Endometrial microvascular endothelial cells (primary cell): ENCODE results near the gene CLASP1. TPM values are rescaled to one million over a fixed set of nuclear protein-coding genes. Genes with fewer than 3 reads are reported as not detected.
"Not testable (repeated sequence)": the region's sequence is repeated elsewhere in the genome, so short reads cannot be mapped to it uniquely, and the experiment has no call there.

ENCODE experiments used
- in situ Hi-C: cut with HindIII; loops from 2 replicates; pipeline ENCODE4 v1.10.0; 2017; ENCODE audit warnings: low sequenced_read_pairs, low pct_unique_long_range_greater_than_20kb; ENCODE audit errors: inconsistent ontology term
- total RNA-seq: library from RNA; depleted of rRNA; stranded (reverse); fragments of >200 nt; gene quantifications from one replicate; pipeline ENCODE4 v1.2.3, GENCODE V29; 2015; ENCODE audit errors: inconsistent ontology term

Gene CLASP1
- total RNA-seq, 1 donor from 2014 or later: 51.7 TPM

DNA sequence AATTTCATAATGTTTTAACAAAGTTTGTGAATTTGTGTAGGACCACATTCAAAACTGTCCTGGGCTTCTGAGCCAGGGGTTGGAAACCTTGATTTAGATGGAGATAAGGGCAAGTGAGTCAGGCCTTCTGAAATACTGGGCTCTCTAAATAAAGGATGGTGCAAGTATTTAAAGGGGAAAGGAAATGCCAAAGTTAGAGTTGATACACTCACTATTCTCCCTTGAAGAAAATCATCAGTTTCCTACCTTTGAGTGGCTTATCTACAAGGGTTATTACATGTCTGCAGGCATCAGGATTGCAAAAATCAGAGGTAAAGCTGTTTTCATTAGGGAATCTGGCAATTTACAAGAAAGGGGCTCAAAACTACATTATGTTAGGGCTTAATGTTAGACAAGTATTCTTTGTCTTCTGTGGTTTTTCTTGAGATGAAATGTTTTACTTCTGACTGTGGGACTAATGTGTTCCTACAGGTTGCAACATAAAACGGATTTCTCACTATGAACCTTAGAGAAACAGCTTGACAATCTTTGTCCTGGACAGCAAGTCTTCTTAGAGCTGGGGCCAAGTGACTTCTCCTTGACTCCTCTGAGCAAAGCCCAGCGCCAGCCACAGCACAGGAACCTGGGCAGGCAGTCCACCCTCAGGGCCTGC lies 87.5 kb downstream of the CLASP1 start:
- in situ Hi-C loops: no loop called here

DNA sequence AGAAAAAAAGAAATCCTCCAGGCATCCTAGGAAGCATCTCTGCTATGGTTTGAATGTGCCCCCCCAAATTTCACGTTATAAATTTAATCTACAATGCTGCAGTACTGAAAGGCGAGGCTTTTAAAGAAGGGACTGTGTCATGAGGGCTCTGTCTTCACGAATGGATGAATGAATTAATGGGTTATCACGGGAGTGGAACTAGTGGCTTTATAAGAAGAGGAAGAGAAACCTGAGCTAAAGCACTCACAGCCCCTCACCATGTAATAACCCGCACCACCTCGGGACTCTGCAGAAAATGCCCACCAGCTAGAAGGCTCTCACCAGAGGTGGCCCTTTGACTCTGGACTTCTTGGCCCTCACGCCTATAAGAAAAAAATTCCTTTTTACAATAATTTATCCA lies 90.9 kb downstream of the CLASP1 start:
- in situ Hi-C loops: no loop called here

DNA sequence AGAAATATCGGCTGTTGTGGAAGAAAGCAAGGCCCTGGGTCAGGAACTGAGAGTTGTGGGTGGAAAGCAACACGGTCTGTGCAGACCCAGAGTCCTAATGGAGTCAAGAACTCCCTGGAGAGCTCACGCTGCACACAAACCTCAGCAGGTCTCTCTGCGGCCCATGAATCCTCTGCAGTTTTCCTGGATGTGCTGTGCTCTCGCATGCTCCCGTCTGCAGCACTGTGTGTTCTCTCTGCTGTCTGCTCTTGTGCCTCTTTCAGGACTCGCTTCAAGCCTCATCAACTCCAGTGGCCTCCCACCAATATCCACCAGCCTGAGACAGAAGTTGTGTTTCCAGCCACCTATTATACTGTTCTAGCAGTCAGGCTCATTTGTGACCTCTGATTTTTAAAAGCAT lies 94.3 kb downstream of the CLASP1 start:
- in situ Hi-C loops: no loop called here

DNA sequence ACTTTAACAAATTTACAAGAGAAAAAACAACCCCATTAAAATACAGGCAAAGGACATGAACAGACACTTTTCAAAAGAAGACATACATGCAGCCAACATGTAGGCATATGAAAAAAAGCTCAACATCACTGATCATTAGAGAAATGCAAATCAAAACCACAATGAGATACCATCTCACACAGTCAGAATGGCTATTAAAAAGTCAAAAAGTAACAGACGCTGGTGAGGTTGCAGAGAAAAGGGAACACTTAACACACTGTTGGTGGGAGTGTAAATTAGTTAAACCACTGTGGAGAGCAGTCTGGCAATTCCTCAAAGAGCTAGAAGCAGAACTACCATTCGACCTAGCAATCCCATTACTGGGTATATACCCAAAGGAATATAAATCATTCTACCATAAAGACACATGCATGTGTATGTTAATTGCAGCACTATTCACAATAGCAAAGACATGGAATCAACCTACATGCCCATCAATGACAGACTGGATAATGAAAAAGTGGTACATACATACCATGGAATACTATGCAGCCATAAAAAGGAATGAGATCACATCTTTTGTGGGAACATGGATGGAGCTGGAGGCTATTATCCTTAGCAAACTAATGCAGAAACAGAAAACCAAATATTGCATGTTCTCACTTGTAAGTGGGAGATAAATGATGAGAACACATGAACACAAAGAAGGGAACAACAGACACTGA lies 96.6 kb downstream of the CLASP1 start:
- in situ Hi-C loops: not testable (repeated sequence)

DNA sequence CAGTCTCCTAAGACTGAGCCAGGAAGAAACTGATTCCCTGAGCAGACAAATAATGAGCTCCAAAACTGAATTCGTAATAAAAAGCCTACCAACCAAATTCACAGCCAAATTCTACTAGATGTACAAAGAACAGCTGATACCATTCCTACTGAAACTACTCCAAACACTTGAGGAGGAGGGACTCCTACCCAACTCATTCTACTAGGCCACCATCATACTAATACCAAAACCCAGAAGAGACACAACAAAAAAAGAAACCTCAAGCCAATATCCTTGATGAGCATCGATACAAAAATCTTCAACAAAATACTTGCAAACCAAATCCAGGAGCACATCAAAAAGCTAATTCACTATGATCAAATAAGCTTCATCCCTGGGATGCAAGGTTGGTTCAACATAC lies 98.6 kb downstream of the CLASP1 start:
- in situ Hi-C loops: no loop called here

DNA sequence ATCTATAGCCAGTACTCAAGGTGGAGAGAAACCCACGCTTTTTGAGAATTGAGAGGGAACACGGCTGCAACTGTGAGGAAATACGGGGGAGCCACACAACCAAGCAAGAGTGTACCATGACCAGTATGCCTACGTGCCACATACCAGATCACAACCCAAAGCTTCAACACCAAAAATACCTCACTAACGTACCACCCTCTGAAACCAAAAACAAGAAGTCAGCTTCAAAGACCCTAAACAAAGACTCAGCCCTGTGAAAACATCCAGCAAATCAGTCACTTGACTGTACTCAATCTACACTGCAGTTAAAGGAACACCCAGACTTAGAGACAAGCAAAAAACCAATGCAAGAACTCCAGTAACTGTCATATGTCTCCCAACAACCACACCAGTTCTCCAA lies 101.6 kb downstream of the CLASP1 start:
- in situ Hi-C loops: no loop called here

DNA sequence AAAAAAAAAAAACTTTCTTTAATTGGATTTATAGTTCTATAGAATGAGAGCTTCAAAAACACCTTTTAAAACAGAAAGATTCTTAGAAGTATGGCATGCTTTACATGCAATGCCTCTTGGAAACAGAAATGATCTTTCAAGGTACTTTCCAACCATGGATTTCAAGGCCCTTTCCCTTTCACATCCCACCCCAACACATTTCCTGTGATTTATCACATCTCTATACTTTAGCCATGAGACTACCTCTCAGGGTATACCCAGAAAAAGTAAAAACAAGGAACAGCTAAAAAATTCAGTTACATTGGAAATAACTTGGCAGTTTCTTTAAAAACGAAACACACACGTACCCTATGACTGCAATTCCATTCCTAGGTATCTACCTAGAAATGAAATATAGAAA lies 103.3 kb downstream of the CLASP1 start:
- in situ Hi-C loops: no loop called here

DNA sequence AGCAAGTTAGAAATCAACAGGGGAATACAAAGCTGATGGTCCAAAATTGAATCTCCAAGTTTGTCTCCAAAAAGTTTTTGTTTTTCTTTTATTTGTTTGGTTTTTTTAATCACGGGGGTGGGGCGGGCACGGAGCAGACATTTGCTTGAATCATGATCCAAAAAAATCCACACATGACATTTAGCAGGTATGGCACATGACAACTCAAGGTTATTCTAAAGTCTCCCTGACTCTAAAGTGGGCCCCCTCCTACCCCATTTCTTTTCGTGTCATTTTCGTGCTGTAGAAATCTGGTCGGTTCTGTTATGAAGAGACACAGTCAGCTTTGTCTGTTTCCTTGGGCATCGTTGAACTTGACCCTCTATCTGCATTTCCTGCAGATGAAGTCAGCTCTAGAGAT lies 104.0 kb downstream of the CLASP1 start:
- in situ Hi-C loops: no loop called here

DNA sequence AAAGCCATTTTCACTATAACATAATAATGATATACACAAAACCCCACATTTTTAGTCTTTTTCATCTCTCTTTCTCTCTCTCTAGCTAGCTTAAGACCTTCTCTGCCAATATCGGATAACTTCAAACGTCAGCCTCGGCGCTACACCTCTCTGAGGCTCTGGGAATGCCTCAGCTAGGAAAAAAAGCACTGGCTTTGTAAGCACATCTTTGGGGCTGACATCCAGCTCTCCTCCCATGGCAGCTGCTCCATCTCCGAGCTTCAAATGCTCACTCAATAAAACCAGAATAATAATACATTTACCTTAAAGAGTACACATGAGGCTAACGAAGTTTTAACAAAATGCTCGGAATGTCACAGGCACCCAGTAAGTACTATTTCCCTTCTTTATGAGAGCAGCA lies 107.8 kb downstream of the CLASP1 start:
- in situ Hi-C loops: no loop called here

DNA sequence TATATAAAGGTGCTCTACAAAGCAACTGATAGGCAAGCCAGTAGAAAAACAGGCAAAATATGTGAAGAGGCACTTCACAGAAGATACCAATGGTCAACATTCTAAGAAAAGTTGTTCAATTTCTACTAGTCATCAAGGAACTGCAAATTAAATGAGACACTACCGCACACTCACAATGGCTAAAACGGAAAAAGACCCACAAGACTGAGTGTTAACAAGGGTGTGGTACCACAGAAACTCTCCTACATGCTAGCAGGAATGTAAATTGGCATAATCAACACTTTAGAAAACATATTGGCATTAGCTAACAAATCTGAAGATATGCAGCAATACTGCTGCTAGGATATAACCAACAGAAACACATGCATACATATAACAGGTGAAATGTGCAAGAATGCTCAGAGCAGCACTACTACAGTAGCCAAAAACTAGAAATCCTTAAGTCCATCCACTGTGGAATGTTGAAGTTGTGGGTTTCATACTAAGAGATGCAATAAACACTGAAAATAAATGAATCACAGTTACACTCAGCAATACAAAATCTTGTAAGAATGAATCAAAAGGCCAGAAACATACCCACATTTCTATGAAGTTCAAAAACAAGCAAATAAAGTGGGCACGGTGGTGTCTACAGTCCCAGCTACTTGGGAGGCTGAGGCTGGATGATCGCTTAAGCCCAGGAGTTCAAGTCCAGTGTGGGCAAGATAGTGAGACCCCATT lies 109.4 kb downstream of the CLASP1 start:
- in situ Hi-C loops: no loop called here

DNA sequence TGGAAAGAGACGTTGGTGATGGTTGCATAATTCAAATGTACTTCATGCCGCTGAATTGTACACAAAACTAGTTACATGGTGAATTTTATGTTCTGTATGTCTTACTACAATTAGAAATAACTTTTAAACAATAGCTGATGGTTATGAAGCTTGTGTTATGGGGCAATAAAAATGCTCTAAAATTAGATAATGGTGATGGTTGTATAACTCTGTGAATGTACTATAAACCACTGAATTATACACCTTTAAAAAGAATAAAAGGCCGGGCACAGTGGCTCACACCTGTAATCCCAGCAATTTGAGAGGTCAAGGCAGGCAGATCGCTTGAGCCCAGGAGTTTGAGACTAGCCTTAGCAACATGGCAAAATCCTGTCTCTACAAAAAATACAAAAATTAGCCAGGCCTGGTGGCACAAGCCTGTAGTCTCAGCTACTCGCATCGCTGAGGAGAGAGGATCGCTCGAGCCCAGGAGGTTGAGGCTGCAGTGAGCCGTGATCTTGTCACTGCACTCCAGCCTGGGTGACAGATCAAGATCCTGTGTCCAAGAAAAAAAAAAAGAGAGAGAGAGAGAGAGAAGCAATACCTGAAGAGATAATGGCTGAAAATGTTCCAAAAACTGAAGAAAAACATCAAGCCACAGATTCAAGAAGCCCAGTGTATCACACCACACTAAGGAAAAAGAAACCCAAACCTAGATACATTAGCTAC lies 112.3 kb downstream of the CLASP1 start:
- in situ Hi-C loops: no loop called here

DNA sequence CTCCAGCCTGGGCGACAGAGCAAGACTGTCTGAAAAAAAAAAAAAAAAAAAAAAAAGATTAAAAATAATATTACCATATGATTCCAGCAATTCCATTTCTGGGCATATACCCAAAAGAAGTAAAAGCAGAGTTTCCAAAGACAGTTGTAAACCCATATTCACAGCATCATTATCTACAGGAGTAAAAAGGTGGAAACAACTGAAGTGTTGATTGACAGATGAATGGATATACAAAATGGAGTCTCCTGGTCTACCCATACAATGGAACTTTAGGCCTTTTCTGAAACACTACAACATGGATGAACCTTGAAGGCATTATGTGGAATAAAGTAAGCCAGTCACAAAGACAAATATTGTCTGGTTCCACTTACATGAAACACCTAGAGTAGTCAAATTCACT lies 112.9 kb downstream of the CLASP1 start:
- in situ Hi-C loops: no loop called here

DNA sequence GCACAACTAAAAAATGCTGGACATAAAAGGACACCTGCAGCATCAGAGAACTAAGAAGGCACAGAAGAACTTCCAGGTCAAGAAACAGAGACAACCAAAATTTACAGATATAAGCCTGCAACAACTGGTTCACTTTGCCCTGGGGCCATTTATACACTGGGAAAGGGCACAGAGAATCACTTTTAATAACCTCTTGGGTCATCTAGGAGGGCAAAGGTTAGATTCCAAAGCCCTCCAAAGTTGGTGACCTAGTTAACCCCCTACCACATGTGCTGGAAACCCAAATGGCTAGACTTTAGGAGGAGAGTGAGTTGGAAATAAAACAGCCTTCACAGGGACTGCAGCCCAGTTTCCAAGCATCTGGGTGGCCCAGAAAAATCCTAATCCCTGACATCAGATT lies 115.3 kb downstream of the CLASP1 start:
- in situ Hi-C loops: no loop called here

DNA sequence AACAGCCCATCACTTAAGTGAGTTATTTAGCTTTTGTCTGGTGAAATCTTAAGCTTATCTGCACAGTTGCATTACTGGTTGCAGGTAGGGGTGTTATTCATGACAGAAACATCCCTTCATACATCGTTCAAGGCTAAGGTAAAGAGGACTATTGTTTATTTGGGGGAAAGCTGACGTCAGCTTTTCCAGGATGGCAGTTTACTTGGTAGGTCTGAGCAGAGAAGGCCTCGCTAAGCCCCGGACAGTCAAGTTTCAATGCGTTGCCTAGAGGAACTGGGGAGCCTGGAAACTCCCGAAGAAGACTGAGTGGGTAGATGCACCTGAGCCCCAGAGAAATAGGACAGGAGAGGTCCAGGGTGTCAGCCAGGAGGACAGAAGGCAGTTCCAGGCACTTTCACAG lies 116.4 kb downstream of the CLASP1 start:
- in situ Hi-C loops: no loop called here

DNA sequence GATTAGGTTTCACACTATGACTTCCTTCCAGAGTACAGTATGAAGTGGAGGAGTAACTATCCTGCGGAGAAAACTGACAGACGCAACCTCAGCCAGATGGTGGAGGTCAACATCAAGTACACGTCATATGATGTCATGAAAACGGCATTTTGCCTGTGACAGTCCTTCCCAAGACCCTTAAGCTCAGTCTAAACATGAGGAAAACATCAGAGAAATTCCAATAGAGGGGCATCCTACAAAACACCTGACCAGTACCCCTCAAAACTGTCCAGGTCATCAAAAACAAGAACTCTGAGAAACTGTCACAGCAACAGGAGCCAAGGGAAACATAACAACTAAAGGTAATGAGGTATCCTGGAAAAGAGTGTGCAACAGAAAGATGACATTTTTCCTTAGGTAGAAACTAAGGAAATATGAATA lies 116.9 kb downstream of the CLASP1 start:
- in situ Hi-C loops: no loop called here

DNA sequence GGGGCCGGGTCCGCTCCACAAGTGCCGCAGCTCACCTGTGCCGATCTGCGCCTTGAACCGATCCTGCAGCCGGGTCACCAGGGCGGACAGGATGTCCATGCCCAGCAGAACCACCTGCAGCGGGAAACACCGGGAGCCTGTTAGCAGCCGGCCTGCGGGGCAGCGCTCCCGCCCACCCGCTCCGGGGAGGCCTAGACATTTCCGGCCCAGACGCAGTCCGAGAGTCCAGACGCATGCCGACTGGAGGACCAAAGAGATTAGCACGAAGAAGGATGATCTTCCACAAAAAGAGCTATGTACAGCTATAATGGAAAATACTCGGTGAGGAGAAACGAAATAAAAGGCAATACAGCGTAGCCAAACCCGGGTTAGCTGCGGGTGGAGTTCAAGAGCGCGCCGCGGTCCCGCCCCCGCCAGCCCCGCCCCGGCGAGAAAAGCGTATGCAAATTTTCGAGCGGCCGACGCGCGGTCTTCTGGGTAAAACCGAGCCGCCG lies 119.0 kb downstream of the CLASP1 start:
- in situ Hi-C loops: no loop called here

DNA sequence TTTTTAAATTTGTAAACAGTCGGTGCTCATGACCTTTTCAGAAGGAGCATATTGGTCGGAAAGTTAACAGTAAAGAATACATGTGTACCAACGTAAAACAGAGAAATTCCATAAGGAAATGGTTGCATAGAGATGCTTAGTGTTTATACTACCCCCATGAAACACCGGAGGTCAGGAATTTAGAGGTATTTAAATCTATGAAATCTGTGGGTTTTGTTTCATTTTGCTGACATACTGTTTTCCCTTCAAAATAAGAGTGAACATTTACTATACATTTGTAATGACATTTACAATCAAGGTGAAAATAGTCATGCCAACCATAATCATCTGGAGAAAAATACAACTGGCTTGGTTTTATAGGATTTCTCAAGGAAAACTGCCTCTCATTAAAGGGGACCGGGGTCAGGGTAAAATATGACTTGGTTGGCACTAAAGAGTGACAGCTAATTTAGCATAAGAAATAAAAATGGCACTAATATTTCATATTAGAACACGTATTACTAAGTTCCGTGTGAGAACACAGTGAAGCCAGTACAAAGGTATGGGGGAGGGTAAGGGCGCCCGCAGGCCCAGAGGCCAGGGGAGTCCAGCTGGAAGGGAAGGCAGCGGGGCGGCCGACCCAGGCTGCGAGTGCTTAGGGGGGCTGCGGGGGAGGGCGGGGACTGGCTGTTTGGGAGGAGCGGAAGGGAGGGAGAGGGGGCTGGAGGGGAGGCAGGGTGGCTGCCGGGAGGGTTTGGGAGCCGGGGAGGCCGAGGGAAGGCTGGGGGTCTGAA lies 119.6 kb downstream of the CLASP1 start:
- in situ Hi-C loops: no loop called here

DNA sequence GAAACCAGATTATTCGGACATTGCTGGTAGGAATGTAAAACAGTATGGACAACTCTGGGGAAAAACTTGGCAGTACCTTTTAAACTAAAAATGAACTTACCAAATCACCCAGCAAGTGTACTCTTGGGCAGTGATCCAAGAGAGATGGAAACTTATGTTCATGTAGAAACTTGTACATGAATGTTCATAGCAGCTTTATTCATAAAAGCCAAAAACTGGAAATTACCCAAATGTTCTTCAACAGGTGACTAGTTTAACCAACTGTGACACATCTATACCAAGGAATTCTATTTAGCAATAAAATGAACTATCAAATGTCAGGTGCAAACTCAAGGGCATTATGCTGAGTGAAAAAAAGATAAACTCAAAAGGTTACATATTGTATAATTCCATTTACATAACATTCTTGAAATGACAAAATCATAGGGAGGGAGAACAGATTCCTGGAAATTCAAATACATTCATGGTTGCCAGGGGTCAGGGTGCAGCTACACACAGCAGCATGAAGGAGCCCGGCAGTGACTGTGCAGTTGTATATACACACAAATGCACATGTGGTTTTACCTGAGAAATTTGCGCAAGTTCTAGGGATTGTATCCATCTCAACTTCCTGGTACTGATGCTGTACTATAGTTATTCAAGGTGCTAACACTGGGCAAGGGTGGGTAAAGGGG lies 122.1 kb downstream of the CLASP1 start:
- in situ Hi-C loops: no loop called here
